HG02973 (cell line): Measurements from ENCODE around the gene TCP11.

Source experiments
- ATAC-seq: cut with Tn5 transposase; IDR thresholded peaks from one replicate; pipeline ENCODE4 v1.9.1; 2021; ENCODE audit warnings: moderate library complexity; ENCODE audit not compliant: unreplicated experiment

TCP11 gene

GRCh38 chr6:35082733-35083403 lies 58.3 kb downstream of the TCP11 start:
- ATAC-seq: no peak

GRCh38 chr6:35082046-35082732 lies 59.0 kb downstream of the TCP11 start:
- ATAC-seq: no peak

GRCh38 chr6:35081426-35081851 lies 59.7 kb downstream of the TCP11 start:
- ATAC-seq: no peak

GRCh38 chr6:35080821-35081425 lies 60.2 kb downstream of the TCP11 start:
- ATAC-seq: no peak

- ATAC-seq: no peak
Measured at GRCh38 chr6:35080016-35080680, 61.0 kb downstream of the TCP11 start.

GRCh38 chr6:35079311-35080000 lies 61.7 kb downstream of the TCP11 start:
- ATAC-seq: no peak

- ATAC-seq: no peak
Measured at GRCh38 chr6:35078896-35079295, 62.2 kb downstream of the TCP11 start.

GRCh38 chr6:35078226-35078850 lies 62.8 kb downstream of the TCP11 start:
- ATAC-seq: no peak

GRCh38 chr6:35077713-35078105 lies 63.4 kb downstream of the TCP11 start:
- ATAC-seq: no peak

GRCh38 chr6:35076997-35077712 lies 64.0 kb downstream of the TCP11 start:
- ATAC-seq: no peak

- no peak for ATAC-seq
Measured at GRCh38 chr6:35073766-35074471, 67.2 kb downstream of the TCP11 start.

GRCh38 chr6:35073211-35073610 lies 67.9 kb downstream of the TCP11 start:
- ATAC-seq: no peak

- no peak for ATAC-seq
Measured at GRCh38 chr6:35072698-35073055, 68.5 kb downstream of the TCP11 start.

GRCh38 chr6:35072051-35072697 lies 69.0 kb downstream of the TCP11 start:
- no peak for ATAC-seq

GRCh38 chr6:35071347-35071994 lies 69.7 kb downstream of the TCP11 start:
- ATAC-seq: no peak

GRCh38 chr6:35070111-35070510 lies 71.0 kb downstream of the TCP11 start:
- ATAC-seq: no peak

GRCh38 chr6:35069262-35069661 lies 71.9 kb downstream of the TCP11 start:
- ATAC-seq: no peak

GRCh38 chr6:35068644-35069043 lies 72.5 kb downstream of the TCP11 start:
- ATAC-seq: no peak
